ENCODE data around the gene HEPHL1.

The HEPHL1 gene

DNA sequence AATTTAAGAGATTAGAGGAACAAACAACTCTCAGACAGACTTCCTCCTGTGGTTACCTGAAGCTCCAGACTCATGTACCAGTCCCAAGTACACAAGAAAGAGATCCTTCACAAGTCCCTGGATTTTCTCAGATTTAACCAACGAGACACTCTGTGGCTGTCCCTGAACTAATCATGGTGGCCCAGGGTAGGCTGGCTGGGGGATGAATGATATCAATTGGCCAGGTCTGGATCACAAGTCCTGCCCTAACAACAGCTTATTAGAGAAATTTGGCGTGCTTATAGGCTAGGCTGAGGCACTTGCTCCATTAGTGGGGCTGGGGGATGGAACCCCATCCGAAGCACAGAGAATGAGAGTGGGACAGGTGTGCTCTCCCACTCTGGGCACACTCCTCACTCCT, 22.1 kb downstream of the HEPHL1 start:
- TF ChIP-seq, protein P1, sequence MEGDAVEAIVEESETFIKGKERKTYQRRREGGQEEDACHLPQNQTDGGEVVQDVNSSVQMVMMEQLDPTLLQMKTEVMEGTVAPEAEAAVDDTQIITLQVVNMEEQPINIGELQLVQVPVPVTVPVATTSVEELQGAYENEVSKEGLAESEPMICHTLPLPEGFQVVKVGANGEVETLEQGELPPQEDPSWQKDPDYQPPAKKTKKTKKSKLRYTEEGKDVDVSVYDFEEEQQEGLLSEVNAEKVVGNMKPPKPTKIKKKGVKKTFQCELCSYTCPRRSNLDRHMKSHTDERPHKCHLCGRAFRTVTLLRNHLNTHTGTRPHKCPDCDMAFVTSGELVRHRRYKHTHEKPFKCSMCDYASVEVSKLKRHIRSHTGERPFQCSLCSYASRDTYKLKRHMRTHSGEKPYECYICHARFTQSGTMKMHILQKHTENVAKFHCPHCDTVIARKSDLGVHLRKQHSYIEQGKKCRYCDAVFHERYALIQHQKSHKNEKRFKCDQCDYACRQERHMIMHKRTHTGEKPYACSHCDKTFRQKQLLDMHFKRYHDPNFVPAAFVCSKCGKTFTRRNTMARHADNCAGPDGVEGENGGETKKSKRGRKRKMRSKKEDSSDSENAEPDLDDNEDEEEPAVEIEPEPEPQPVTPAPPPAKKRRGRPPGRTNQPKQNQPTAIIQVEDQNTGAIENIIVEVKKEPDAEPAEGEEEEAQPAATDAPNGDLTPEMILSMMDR (IDR thresholded peaks at IDR 0.05), result no peak

DNA sequence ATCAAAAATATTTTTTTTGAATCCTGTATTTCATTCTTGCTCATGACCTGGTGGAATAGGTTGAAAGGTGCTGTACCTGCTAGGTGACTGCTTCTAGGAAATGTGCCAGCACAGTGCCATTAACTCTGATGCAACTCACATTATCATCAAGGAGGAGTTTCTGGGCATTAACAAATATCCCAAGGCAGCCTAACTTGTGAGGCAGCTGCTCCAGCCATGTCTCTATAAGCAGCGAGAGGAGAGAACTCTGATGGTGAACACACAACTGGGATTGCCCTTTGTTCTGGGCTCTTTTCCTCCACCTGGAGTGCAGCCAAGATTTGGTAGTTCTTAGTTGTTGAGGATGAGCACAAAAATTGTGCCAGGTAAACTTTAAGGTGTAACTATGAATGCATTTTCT, 25.6 kb downstream of the HEPHL1 start:
- TF ChIP-seq, protein P1 (IDR thresholded peaks at IDR 0.05), result no peak

DNA sequence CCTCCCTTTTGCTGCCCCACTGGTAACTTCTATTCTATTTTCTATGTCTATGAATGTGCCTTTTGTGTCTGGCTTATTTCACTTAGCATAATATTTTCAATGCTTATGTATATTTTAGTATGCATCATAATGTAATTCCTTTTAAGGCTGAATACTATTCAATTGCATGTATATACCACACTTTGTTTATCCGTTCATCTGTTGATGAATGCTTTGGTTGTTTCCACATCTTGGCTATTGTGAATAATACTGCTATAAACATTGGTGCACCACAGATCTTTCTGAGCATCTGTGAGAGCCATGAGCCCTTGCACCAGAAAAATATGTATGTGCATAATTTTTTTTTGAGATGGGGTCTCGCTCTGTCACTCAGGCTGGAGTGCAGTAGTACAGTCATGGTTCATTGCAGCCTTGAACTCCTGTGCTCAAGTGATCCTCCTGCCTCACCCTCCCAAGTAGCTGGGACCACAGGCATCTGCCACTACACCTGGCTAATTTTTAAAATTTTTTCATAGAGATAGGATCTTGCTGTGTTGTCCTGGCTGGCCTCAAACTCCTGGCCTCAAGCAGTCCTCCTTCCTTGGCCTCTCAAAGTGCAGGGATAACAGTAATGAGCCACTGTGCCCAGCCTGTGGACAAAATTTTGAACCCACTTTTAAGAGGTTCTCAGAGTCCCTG, 27.0 kb downstream of the HEPHL1 start:
- TF ChIP-seq, protein P1 (IDR thresholded peaks at IDR 0.05), result no peak

DNA sequence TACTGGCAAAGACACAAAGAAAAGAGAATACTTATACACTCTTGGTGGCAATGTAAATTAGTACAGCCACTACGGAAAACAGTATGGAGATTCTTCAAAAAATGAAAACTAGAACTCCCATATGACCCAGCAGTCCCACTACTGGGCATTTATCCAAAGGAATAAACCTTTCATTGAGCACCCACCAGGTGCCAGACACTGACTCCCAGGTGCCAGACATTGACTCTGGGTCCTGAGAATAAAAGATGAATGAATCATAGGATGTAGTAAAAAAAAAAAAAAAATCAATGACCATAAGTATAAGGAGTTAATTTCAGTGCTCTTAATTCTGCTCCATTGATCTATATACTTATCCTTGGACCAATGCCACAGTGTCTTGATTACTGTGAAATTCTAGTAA, 28.2 kb downstream of the HEPHL1 start:
- TF ChIP-seq, protein P1 (IDR thresholded peaks at IDR 0.05), result no peak

DNA sequence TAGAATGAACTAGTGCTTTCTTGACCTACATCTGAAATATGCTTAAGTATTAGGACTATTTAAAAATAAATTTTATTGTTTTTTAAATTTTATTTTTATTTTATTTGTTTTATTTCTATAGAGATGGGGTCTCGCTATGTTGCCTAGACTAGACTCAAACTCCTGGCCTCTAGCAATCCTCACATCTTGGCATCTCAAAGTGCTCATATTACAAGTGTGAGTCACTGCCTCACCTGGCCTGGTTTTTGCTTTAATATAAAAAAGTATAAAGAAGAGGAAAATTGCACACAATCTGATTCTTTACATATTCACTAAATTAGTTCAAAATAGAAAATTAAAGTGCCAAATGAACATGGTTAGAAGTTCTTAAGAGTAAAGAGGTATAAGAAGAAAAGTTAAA, 37.5 kb downstream of the HEPHL1 start:
- TF ChIP-seq, protein P1 (IDR thresholded peaks at IDR 0.05), result no peak

DNA sequence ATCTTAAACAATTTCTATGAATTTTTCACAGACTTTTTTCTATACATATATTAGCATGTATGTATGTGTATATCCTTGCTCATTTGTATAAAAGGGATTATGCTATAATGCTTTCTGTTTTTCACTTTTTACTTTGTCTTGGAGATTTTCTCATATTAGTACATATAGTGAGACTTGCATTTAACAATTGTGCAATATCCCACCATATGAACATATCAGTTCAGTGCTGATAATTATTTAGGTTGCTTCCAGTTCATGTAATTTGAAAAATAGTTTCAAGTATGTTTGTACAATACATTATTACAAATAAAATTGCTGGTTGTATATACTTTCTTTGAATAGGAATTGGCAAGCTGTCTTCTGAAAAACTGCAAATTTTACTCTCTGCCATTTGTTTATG, 37.9 kb downstream of the HEPHL1 start:
- TF ChIP-seq, protein P1 (IDR thresholded peaks at IDR 0.05), result no peak

DNA sequence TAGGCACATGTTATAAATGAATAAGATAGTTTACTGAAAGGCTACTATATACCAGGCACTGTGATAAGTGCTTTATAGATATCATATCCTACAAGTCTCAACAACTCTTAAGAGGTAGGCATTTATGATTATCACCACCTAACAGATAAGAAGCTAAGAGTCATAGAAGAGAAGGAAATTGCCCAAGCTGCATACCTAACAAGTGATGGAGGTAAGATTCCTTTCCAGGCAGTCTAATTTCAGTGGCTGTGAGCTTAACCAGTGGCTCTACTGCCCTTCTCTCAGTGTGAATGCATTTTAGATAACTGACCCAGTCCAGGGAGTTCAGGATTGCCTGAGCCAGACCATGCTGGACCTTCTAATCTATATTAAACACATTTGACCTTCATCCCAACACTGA, 39.2 kb downstream of the HEPHL1 start:
- TF ChIP-seq, protein P1 (IDR thresholded peaks at IDR 0.05), result no peak

DNA sequence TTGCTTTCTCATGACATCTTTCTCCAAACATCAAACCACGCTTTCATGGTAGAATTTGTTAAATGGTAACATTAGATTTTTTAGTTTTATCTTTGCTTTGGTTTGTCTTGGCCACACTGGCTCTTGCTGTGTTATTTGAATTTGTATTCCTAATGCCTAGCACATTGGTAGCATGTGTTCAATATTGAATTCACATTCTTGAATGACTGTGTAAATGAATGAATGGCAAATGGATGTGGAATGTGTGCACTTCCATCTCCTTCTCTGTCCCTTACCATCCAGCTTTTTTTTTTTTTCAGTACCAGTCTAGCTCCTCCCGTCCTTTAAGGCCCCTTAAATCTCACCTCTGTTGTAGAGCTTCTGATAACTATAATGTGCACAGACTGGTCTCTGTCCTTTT, 41.2 kb downstream of the HEPHL1 start:
- TF ChIP-seq, protein P1 (IDR thresholded peaks at IDR 0.05), result no peak

All from LNCAP (cell line).